GM18511 (cell line): ENCODE data around the gene KMT5C.

Experiments used
- ATAC-seq: cut with Tn5 transposase; IDR thresholded peaks from one replicate; pipeline ENCODE4 v1.9.1; 2021; ENCODE audit warnings: mild to moderate bottlenecking, moderate library complexity; ENCODE audit not compliant: unreplicated experiment

Gene KMT5C

DNA sequence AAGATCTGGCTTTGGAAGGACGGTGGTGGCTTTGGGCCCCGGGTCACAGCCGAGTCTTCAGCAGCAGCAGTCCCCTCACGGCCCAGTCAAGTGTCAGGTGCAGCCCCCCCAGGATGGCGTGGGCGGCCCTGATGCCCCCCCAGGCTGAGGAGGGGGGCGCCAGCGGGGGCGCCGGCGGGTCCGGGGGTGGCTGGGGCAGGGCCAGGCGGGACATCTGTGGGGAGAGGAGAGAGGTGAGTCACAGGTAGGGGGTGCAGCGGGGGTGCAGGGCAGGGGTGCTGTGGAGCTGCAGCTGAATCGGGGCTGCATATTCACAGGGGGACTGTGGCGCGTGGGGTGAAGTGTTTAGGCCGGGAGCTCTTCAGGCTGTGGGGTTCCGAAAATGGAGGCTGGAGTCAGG is 26.3 kb downstream of the KMT5C start:
- no peak for ATAC-seq

DNA sequence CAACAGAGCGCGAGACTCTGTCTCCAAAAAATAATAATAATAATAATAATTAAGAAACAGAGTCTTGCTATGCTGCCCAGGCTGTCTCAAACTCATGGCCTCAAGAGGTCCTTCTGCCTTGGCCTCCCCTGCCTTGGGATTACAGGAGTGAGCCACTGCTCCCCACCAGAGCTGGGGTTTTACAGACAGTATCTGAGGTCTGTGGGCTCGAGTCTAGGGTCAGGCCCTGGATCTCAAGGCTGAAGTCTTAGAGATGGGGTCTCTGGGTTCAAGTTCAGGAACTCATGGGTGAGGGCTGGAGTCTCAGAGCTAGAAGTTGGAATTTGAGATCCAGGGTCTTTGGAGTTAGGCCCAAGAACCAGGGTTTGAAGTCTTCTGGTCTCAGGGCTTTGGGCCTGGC is 27.1 kb downstream of the KMT5C start:
- ATAC-seq = no peak

DNA sequence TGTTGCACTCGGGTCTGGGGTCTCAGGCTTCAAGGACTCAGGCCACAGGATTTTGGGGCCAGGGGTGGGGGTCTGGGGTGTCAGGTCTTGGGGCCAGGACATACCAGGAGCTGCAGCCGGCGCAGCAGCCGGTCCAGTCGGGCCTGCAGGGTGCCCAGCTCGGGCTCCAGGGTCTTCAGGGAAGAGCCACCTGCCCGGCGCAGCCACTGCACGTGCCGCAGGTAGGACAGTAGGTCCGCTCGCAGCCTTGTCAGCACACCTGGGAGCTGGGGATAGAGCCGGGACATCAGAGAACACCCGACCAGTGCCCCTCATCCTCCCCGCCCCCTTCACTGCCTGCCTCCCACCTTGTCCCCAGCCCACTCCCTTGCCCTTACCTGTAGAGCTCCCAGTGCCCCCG is 28.4 kb downstream of the KMT5C start:
- ATAC-seq = no peak

DNA sequence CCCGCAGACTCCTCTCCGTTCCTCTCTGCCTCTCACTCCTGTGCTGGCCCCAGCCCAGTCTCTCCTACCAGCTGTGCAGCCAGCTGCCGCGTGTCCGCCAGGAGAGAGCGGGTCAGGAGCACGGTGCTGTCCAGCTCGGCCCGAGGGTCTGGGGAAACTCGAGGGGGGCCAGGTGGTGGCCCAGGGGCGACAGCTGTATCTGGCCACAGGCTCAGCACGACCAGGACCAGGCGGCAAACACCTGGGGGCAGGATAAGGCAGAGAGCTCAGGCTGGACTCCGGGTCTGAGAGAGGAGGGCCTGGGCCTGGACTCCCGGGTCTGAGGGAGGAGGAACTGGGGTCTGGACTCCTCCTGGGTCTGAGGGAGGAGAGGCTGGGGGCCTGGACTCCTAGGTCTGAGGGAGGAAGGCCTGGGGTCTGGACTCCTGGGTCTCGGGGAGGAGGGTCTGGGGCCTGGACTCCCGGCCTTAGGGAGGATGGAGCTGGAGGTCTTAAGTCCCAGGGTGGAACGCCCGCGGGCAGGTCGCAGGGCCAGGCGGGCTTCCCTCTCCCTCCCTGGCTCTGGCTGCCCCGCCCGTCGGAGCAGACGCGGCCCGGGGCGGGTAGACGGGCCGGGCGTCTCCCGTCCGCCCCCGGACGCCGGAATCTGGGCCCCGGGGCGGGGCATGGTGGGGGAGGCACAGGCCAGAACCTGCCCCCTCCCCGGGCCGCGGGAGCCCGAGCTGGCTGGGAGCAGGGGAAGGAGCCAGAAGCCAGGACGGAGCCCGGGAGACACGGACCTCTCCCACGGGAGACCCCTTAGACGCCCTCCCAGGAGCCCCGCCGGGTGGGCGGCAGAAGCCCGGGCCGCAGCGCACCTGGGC is 29.3 kb downstream of the KMT5C start:
- no peak for ATAC-seq

DNA sequence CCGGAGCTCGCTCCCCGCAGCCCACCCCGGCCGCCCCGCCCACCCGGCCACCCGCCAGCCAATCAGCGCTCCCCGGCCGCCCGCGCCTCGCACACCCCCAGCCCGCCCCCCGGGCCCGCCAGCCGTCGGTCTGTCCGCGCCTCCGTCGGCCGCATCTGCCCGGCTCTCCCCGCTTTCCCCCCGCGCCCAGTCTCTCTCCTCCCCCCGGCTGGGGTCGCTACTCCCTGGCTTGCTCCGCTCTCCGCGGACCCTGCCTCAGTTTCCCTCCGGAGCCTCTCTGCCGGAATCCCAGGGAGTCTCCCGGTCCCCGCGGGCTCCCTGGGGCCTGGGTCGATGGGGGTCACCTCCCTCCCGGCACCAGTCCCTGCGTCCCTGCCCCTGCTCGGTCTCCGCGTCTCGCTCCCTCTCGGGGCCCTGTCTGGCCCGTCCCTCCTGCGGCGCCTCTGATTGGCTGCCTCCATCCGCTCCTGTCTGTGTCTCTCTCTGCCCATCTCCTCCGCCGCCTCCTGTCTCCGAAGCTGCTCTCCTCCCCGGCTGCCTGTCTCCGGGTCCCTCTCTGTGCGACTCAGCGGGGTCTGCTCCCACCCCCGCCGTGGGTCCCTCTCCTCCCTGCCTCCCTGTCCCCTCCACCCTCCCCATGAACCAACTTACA is 30.1 kb downstream of the KMT5C start:
- ATAC-seq = no peak

DNA sequence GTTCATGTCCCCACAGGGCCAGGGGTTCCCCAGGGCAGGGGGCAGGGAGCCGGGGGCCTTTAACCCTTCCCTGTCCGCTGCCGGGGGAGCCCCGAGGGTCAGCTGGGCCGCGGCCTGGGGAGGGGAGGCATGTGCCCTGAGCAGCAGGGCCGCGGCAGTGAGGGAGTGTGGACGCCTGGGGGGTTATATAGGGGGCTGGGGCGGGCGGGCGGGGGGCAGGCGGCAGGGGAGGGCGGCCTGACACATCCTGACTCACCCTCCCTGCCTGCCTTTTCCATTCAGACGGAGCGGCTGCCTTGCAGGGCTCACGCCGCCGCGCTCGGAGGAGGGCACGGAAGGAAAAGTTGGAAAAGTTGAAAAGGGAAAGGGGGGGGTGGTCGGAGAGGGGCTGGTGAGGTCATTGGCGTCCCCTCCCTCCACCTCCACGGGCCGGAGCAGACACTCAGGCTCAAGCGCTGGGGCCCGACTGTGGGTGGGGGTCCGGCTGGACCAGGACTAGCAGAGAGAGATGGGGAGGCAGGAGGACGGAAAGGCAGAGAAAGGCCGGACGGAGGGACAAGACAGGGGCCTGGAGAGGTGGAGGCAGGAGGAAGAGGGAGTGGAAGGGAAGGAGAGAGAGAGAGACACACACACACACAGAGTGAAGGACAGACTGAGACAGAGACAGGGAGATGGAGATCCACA is 30.8 kb downstream of the KMT5C start, which contains the start of gene IL11:
TSS of gene IL11 (minus strand) at position 159 of the 684 bp plus-strand sequence. CDS start at position 6, 153 bp downstream.
- ATAC-seq = no peak

DNA sequence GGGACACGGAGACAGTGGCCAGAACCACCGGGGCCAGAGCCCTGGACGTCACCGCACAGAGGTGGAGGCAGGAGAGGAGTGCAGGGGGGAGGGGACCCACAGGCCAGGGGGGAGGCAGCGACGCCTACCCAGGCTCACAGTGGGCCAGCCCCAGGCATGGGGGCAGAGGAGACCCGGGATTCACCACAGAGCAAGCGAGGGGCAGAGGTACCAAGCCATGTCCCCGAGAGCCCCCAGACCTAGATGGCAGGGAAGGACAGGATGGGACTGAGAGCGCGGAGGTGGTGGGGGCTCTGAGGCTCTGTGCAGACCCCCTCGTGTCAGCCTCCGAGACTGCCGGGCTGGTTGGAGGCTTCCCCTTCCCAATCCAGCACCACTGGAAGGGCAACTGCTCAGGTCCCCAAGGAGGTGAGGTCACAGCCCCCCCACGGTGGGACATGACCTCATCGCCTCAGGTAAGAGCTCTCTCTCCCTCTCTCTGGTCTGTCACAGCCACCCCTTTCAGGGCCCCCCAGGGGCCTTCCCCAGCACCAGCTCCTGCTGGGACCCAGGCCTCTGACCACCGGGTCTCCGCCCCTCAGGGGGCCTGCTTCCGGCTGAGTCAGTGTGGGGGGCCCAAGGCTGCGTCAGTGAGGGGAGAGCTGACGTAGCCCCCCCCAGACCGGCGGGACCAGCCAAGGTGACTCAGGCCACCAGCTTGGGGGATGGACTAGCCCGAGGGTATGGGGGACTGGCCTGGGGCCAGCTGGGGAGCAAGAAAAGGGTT is 32.8 kb downstream of the KMT5C start:
- no peak for ATAC-seq

DNA sequence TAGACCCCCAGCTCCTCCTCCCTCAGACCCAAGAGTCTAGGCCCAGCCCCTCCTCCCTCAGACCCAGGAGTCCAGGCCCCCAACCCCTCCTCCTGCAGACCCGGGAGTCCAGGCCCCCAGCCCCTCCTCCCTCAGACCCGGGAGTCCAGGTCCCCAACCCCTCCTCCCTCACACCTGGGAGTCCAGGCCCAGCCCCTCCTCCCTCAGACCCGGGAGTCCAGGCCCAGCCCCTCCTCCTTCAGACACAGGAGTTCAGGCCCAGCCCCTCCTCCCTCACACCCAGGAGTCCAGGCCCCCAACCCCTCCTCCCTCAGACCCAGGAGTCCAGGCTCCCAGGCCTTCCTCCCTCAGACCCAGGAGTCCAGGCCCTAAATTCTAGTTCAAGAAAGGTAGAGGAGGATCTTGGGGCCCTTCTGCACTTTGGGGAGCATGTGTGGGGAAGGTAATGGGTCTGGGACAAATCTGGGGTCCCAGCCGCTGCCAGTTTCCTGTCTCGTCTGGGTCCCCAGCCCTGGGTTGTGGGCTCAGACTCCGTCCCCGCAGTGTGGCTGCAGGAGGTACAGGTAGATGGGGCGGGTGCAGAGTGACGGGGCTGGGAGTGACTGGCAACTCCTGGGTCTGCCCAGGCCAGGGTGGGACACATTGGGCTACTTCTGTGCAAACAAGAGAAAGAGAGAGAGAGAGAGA is 33.8 kb downstream of the KMT5C start:
- ATAC-seq = no peak

DNA sequence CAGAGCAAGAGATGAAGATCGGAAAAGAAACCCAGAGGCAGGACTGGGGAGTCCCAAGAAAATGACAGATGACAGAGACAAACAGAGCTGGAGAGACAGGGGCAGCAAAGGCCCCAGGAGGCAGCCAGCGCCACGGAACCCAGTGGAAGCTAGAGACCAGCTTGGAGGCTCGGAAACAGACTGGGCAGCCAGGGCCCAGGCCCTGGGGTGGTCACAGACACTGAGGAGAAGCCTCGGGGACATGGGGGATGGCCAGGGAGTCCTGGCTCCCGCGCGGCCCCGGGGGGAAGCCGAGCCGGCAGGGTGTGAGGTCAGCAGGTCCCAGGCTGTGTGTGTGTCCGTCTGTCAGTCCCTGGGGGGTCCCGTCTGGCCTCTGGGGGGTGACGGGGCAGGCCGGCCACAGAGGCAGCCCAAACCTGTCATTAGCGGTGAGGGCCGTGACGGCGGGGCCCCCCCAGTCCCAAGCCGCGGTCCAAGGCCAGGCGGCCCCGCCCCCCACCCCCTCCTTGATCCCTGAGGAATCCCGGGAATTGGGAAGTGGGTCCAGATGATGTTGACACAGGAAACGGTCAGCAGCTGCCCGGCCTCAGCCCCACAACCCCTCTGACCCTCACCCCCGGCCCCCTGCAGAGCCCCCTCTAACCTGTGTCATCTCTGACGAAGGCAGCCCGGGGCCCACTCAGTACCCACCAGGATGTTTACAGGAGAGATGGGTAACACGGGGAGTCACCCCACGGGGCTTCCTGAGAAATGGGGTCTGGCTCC is 34.5 kb downstream of the KMT5C start:
- no peak for ATAC-seq

DNA sequence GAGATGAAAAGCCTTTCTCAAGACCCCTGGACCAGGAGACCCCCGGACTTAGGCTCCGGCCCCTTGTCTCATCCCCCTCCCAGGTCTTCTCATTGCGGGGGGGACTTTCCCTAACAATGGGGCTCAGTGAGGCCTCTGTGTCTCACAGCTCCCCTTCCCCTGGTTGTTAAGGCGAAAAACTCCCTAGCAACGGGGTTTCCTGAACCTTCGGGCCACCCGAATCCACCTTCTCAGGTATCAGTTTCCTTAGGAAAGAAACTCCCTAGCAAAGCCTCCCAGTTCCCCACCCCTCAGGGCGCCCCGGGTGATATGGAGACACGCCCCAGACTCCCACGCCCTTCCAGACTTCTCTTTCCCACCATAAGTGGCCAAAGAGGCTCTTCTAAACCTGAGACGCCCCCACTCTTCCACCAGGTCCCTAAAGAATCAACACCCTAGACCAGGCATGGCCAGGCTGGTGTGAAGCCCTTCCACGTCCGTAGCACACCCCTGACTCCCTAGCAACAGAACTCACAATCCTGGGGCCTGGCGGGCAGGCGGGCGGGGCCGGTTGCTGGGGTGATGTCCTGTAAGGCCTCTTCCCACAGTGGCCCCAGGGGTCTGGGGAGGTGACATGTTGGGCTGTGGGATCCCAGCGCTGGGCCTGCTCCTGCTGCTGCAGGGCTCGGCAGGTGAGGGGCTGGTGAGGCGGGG is 36.7 kb downstream of the KMT5C start, which contains the start of gene TMEM190:
TSS of gene TMEM190 (plus strand) at position 586 of the 693 bp plus-strand sequence. CDS start at position 614, 28 bp downstream.
- no peak for ATAC-seq

DNA sequence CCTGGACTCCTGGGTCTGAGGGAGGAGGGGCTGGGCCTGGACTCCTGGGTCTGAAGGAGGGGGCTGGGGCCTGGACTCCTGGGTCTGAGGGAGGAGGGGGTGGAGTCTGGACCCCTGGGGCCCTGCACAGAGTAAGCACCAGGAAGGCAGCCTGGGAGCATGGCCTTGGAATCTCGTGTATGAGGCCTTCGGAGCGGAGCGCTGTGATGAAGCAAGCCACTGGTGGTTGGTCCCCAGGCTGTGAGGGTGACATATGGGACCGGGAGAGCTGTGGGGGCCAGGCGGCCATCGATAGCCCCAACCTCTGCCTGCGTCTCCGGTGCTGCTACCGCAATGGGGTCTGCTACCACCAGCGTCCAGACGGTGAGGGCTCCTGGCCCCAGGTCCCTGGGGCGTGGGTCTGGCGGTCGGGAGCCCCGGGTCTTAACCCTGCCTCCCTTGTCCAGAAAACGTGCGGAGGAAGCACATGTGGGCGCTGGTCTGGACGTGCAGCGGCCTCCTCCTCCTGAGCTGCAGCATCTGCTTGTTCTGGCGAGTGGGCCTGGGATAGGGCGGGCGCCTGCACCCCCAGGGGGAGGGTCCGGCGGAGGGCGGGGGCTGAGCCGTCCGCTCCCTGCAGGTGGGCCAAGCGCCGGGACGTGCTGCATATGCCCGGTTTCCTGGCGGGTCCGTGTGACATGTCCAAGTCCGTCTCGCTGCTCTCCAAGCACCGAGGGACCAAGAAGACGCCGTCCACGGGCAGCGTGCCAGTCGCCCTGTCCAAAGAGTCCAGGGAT is 37.9 kb downstream of the KMT5C start:
- ATAC-seq = no peak

DNA sequence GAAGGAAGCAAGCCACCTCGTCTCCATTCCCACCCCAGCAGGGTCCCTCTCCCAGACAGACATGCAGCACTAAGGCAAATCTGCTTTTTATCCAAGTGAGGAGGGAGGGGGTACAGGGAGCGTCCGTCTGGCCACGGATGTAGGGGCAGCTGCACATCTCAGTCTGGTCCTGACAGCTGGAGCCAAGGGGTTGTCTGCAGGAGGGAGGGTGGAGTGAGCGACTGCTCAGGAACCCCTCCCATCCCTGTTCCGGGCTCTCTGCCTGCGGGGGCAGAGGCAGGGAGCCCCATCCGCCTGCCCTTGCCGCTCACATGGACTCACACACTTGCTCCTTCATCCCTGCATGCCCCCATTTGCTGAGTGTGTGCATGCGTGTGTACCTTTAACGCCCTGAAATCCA is 39.5 kb downstream of the KMT5C start:
- ATAC-seq = no peak

DNA sequence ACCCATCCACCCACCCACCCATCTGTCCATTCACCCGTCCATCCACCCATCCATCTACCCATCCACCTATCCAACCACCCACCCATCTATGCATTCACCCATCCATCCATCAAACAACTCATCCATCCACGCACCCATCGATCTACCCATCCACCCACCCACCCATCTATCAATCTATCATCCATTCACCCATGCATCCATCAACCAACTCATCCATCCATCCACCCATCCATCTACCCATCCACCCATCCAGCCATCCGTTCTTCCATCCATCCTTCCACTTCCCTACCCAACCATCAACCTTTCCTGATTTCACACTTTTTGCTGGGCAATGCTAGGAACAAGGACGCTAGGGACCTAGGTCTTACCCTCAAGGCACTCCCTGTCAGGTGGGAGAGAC is 42.3 kb downstream of the KMT5C start:
- ATAC-seq = no peak

DNA sequence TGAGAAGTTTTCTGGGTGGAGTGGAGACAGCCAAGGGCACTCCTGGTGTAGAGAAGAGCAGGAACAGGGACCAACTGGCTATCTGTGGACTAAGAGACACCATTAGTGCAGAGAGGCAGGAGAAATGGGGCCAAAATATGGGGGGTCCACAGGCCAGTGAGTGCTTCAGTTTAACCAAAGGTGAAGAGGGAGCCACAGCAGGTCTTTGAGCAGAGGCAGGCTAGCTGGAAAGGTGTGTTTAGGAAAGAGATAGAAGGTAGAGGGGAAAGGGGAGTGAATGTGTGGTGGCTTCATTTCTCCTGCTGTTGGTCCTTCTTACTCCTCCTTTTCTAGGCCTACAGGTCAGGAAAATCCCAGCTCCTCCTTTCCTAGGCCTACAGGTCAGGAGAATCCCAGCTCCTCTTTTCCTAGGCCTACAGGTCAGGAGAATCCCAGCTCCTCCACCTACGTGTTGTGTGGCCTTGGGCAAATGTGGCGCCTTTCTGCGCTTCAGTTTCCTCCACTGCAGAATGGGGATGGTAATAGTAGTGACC is 42.9 kb downstream of the KMT5C start:
- ATAC-seq = no peak

DNA sequence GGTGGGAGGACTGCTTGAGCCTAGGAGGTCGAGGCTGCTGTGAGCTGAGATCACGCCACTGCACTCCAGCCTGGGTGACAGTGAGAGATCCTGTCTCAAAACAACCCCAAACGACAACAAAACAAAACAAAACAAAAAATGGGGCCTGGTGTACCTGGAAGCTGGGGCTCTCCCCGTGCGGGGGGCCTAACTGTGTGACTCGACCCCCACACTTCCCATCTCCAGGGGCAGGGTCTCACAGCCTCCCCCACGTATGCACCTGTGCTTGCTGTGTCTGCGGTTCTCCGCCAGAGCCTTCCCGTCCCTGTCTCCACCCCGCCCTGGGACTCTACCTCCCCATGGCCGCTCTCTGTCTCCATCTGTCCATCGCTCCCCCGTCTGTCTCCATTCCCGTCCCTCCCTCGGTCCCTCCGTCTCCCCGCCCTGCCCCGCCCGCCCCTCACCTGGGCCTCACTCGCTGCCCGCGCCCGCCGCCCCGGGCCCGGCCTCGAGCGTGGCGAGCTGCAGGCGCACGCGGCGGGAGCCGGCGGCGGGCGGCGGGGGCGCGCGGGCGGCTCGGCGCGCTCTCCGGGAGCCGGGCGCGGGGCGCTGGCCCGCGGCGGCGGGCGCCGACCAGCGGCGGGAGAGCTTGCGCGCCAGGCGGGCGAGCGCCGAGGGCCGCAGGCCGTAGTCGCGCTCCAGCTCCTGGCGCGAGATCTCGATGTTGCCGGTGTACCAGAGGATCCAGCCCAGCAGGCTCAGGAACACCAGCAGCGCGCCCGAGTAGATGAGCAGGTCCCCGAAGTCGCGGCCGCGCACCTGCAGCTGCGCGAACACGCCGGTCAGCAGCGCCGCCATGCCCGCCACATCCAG is 43.8 kb downstream of the KMT5C start:
- no peak for ATAC-seq

DNA sequence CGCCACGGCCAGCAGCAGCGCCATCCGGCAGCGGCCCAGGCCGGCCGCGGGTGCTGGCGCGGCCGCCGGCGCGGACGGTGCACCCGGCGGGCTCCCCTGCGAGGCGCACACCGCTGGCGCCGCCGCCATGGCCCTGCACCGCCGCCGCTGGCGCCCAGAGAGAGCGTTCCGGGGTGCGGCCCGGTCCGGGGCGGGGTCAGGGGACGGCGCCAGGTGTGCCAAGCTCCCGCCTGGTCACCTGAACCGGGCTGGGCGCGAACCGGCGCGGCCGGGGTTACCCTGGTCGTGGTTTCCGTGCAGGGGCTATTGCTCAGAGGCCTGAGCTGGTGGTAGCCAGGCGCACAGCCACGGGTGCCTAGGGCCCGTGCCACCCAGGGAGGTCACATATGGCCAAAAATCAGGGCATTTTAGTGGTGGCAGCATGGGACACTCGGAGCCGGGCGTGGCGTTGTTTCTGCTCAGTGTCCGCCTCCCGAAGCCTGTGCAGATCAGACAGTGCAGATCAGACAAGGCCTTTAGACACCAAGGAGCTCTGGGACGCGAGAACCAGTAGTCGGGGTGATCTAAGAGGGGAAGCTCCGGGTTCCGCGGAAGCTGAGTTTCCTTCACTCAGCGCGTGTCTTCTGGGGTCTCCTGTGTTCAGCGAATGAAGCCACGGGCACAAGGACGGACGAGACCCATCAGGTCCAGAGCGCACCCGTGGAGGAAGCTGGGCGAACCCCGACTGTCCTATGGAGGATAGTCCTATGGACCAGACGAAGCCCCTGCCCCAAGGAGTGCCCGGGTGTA is 44.6 kb downstream of the KMT5C start, which contains the start of gene TMEM238:
TSS of gene TMEM238 (minus strand) at position 162 of the 789 bp plus-strand sequence. CDS start at position 129, 33 bp downstream.
- ATAC-seq = no peak
